CD4-positive, alpha-beta T cell treated with Interleukin-15 for 4 hours (primary cell): Measurements from ENCODE around the gene UACA.

Source experiments
- DNase-seq: peaks from one replicate; pipeline ENCODE4 v3.0.0-alpha.2; 2020; ENCODE audit warnings: low spot score

Gene UACA

DNA sequence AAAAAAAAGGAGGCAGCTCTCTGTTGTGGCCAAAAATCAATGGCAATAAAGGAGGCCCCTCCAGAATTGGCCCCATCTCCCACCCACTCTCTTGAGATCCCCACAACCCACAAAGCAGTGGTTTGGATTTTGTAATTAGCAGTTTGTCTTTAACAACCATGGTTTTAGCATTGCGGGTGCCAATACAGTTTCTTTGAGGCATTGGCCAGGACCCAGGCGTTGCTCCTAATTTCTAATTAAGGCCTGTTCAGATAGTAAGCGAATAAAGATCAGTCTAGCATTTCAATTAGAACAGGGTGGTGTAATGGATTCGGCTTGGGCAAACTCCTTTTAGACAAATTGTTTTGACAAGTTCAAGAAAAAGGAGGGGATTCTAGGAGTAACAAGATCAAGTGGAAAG, 23.6 kb upstream of the UACA start:
- DNase-seq: no peak

DNA sequence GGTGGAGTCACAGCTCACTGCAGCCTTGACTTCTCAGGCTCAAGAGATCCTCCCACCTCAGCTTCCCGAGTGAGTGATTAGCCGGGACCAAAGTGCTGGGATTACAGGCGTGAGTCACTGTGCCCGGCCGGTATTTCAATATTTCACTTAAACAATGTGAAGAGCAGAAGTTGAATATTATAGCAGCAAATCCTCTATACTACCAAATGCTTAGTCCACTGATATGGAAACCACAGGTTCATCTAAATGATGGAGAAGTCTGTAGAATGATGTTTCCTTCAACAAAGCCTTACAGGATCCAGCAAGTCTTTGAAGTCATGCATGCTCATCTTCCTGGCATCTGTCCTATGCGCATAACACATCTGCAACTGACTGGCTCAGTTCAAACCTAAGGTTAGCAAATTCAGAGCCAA, 20.3 kb upstream of the UACA start:
- DNase-seq: no peak

DNA sequence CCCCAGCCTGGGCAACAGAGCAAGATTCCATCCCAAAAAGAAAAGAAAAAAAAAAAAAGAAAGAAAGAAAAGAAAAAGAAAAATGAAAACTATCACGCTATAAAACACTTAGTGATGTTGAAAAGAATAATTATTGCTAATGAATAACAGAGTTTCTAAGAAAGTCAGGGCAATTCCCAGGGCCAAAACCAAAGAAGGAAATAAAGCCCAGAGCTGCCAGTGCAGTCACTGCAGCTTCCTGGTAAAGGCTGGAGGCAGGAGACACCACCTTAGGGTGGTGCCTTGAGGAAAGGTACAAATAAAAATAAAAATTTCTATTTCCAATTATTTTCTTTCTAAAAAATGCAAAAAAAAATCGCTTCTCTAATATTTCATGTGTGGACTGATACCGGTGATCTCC, 19.7 kb upstream of the UACA start:
- no peak for DNase-seq

DNA sequence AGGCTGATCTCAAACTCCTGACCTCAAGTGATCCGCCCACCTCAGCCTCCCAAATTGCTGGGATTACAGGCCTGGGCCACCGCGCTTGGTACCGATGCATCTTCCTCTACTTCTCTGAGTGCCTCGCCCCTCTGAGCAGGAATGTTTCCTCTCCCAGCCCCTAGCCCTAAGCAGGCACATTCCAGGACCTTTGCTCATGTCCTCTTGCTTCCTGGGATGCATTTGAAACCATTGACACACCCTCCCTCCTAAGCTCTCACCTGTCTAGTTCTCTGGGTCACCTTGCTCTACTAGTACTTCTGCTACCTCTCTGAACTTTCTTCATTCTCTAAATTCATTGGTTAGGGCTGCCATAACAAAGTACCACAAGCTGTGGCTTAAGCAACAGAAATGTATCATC, 17.9 kb upstream of the UACA start:
- DNase-seq: no peak

DNA sequence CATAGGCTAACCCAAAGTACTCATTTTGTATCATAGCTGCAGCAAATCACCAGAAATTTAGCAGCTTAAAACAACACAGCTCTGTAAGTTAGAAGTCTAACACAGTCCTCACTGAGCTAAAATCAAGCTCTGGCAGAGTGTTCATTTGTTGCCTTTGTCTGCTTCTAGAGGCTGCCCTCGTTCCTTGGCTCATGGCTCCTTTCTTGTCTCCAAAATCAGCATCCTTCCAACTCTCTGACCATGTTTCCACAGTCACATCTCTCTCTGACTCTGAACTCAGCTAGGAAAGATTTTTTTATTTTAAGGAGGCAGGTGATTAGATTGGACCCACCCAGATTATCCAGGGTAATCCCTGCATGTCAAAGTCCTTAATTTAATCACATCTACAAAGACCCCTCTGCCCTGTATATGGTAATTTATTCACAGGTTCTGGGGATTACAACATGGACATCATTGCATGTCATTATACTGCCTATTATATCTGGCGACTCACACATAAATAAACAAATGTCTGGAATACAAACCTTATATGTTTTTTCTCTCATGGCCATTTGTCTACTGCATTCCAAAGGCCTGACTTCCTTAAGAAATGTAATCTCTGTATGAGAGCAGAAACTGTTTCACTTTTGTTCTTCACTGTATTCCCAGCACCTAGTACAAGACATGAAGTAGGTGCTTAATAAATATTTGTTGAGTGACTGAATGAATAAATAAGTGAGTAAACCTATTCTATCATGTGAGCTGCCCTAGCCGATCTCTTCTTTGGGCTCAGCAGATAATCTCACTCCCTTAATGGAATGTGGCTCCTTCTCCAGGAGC, 15.1 kb upstream of the UACA start:
- no peak for DNase-seq

DNA sequence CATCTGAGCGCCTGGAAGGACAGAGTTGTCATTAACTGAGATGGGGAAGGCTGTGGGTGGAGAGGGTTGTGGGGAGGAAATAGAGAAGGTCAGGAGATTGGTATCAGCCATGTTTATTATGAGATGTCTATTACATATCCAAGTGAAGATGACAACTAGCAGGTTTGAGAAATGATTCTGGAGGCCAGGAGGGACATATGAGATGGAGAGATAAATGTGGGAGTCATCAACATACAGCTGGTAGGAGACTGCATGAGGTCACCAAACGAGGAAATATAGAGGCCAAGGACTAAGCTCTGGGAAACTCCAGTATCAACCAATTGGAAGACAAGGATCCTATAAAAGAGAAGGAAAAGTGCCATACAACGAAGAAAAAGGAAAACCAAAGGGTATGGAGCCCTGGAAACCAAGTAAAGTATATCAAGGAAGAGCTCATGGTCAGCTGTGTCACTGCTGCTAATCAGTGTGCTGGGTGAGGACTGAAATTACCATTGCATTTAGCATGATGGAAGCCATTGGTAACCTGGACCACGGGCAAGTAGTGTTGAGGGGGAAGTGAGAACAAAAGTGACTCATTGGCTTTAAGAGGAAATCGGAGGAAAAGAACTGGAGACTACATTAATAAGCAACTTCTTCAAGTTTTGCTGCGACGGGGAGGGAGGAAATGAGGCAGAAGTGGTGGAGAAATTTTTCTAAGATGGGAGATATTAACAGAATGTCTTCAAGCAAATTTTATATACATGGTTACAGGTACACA, 14.0 kb upstream of the UACA start:
- no peak for DNase-seq

DNA sequence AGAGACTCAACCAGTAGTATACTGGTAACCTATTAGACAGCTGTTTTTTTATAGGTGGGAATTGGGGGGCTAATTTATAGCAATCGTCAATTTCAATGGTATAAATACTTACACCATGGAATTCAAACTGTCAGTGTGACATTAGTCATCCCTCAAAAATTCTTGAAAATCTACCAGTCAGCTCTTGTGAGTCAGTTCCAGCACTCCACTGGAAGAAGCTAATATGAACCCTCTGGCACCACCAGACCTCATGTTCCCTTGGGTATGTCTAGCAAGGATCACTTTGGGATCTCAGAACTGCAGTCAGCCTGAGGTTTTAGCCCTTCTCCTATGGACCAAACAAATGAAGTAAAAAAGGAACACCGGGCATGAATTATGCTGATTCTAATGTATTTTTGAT, 11.8 kb upstream of the UACA start:
- DNase-seq: no peak

DNA sequence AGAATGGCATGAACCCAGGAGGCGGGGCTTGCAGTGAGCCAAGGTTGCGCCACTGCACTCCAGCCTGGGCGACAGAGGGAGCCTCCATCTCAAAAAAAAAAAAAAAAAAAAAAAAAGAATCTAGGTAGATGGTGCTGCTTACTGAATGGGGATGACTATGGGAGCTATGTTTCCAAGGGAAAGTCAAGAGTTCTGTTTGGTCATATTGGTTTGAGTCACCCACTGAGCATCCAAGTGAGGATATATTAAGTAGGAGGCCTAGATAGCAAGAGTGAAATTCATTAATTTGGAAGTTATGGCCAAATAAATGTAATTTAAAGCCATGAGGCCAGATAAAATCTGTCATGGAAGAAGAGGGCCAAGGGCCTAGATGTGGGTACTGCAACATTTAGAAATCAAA, 9.0 kb upstream of the UACA start:
- DNase-seq: no peak

DNA sequence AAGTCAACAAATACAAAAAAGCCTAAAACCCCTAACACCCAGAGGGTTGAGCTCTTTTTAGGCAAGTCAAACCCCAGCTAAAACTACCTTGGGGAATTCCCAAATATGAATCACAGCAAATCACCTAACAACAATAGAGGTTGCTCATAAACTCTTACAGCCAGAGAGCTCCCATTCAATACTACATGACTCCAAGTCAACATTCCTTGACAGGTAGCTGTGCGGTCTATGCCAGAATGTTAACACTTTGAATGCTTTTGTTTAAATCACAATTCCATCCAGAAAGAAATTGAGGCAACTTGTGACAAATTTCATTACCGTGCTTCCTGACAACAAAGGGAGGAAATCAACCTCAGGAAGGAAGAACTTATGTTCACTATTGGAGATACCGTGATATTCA, 7.5 kb upstream of the UACA start:
- DNase-seq: no peak

DNA sequence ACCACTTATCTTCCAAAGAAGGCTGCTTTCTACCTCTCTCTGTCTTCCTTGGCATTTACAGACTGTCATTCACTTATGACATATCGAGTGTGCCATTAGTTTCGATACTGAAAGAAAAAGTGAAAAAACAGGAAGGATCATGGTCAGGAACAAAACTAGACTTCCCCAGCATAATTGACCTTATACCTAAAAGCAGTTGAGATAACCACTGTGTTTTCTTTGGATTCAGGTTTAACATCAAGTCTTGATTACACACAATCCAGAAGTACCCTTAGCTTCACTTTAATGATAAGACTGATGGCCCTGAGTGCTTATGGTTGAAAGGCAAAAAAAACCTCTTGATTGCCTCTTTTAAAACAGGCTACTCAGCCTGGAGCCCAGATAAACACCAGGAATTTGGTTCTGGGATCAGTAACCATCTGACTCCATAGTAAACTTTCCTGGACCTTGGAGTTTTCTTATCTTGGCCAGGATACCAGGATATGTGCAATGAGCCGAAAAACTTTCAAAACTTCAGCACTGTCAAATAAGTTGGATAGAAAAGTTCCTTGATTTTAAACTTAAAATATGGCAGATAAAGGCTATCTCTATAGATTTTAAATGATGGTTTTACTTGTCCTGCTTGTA, 5.0 kb upstream of the UACA start:
- no peak for DNase-seq

DNA sequence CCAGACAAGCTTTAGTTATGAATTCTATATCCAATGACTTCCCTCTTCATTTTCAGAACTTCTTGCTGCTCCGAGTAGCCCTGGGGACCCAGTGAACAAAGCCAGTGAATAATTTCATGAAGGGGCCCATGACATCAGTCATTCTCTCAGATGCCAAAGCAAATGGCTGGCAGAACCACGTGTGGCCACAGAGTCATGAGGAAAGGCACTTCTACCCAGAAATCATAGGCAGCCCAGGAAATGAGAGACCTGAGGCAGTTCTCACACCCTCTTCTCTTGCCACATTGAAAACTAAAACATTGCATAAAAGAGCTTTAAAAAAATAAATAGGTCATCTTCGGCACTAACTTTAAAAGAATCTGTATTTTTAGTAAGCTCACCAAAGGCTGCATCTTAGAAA, 4.3 kb upstream of the UACA start:
- DNase-seq: no peak

DNA sequence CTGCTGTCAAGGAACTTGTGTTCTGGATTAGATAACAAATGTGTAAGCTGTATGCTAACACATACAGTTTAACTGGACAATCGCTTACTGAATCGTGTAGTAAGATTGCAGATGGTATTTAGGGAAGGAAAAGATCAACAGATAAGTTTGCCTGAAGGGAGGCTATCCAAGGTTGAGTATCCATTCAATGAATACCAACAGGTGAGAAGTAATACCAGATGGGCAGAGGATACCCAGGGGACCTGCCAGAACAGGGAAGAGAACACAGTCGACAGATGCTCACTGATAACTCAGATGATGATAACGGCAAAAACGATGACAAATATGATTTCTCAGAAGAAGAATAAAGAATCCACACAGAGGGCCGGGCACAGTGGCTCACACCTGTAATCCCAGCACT, 3.2 kb upstream of the UACA start:
- DNase-seq: no peak

DNA sequence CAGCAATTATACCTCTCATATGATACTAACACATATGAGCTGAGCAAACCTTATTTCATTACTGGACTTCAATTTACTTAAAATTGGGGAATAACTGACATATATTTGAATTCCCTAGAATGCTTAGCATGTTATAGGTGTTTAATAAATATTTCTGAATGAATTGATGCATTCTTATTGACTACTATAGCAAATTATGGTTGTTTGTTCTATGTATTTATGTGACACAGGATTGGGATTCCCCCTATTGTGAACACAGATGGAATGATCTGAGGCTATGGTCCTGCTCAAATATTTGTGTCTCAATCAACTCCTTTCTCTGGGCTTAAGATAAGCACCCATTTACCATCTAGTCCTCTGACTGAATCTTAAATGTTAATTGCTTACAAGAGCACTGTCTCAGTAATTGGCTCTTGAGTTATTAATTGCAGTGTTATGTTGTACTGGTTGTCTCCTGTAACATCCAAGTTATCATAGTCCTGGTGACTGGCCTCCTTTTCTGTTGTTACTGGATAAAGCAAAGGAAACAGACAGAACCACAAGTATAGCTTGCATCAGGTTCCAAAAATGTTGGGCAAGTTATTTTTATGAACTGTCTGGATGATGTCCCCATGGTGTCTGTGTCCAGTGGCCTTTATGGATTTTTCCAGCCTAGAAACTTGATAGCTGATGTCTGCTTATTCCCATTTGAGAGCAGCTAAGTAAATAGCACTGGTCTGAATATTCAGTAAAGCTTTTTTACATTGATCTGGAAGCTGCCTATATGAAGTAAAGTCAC, 2.3 kb upstream of the UACA start:
- no peak for DNase-seq

DNA sequence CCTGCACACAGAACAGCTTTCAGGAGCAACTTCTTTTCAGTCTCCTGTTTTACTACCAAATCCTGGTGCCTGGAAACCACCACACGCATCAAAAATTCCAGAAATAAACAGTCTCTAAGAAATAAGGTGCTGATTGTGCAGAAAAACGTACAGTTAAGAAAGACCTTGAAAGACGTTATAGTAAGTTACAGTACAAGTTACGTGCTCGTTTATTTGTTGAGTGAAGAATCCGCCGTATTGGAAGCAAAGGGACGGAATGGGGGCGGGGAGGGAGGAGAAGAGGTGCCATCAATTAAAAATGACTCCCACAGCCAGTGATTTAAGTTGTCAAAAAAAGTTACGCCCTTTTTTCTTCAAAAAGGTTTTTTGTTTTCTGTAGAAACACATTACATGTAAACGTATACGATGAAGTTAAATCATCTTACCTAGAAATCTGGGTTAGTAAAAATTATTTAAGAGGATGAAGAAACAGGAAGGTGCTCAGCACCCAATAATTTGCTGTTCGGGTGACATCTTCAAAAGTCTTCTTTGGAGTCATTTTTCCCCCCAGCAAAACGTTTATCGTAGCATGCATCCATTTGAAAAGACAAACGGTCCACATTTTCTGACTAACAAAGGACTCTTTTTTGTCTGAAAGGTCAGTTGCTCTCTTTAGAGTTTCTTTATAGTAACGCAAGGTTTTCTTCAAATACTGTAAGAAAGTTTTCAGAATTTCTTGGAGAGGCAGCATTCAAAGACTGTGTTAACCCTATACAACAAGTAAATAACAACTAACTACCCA, 782 bp upstream of the UACA start:
- DNase-seq: no peak

DNA sequence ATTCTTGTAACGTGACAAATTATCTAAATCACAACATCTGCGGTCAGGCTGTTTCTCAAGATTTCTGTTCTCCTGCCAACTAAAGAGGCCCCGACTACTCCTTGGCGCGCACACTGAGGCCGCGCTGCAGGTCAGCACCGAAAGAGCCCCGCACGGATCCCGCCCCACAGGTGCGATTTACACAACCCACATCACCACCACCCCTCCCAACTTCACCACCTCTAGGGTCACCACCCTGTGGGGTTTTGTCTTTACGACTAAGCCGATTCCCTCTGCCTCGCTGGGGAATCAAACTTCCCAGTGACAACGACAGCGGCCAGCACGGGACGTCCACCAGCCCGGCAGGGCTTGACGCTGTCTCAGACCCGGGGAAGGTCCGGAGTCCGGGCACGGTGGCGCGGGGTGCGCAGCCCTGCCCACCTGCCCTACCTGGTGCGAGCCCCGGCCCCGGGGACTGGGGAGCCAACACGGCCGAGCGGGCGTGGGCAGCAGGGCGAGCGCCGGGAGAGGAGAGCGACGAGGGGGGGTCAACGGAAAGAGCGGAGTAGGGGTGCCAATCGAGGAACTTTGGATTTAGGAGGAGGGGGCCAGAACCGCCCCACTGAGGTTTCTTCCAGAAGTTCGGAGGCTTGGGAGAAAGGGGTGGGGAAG, 764 bp downstream of the UACA start:
- DNase-seq: no peak

DNA sequence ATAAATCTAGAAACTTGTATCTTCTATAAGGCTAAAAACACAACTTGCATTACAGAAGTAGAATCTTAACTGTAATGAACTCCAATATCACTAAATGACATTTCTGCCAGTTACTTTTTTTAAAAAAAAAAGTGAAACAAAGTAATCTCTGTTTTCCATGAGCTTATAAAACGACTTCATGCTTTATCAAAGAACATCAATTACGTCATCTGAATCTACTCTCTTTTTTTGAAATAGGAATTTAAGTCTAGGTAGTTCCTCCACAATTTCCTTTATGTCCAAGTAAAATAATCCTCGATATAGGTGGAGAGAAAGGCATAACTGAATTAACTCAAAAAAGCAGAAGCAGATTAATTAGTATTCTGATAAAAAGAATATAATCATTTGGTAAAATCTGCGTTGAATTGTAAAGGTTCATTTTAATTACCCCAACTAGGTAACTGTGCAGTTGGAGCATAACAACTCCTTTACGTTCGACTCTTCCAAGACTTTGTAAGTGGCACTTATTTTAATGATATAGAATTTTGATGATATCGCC, 1.4 kb downstream of the UACA start:
- DNase-seq: no peak

DNA sequence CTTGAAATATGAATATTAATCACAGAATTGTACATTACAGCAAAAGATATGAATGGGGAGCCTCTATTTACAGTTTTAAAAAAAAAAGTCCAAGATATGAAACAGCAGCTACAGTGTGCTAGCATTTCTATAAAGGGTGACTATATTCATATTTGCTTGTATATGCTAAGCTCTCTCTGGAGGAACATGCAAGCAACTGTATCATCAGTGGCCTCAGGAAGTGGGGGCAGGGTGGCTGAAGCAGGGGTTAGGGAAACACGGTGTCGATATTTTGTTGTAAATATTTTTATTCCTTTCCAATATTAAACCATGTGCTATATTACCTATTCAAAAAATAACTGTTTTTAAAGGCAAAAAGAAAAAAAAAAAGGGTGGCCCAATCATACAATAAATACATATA, 2.3 kb downstream of the UACA start:
- DNase-seq: no peak

DNA sequence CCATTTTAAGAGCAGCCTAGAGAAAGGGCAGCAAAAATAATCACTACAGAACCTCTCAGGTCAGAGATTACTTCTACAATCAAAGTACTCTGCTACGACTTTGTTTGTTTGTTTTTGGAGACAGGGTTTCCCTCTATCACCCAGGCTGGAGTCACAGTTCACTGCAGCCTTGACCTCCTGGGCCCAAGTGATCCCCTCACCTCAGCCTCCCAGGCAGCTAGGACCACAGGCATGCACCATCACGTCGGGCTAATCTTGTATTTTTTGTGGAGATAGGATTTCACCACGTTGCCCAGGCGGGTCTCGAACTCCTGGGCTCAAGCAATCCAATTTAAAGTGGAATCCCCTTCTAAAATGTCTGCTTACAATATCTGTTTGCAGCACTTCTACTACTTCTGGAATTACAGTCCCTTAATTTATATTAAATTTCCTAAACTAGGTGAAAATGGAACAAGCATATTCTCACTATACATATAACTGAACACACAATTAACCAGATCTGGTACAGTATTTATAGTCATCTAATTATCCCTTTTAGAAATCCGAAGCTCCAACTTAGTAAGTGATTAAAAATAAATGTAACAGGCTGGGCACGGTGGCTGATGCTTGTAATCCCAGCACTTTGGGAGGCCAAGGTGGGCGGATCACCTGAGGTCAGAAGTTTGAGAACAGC, 4.4 kb downstream of the UACA start:
- DNase-seq: no peak

DNA sequence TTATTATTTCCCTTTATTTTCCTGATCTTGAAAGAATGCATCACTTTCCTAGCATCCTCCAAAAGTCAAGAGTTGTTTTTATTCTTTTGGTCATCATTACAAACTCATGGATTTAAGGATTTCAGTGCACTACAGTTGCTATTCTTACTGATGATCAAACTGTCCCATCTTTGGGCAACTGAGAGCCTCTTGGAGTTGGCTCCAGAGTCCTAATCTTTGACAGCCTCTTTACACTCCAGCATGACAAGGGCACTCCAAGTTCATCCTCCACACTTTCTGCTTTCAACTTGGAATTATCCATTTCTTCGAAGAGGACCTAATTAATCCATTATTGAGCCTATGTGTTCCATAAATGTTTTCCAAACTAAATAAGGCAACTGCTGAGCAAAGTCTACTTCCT, 5.7 kb downstream of the UACA start:
- DNase-seq: no peak

DNA sequence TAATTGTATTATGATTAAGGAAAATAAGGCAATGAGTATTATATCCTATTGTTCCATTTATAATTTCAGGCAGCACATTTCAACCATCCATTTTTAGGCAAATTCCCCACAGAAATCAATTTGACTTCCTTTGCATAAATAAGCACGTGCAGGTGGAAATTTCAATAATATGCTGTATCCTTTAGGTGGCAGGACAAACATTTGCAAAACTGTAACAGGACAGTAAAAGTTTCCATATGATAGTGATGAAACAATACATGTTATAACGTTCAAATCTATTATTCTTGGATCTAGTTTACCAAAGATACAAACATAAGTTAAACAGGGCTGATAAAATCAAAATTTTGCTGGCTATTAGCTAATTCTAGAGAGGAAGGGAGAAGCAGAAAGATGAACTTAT, 8.5 kb downstream of the UACA start:
- no peak for DNase-seq
